Spleen (tissue), 11 donors: ENCODE results near the gene PRKCZ. TPM values are rescaled to one million over a fixed set of nuclear protein-coding genes. Genes with fewer than 3 reads are reported as not detected.

Source experiments
- DNase-seq: peaks from one replicate; pipeline ENCODE4 v3.0.0-alpha.2; 2020
- H3K27ac ChIP-seq, 8 donors: fragments of 200-600 bp; sonication (generic) in 7 of 8; 1 replicate in 4 of 8; 2 replicates in 4 of 8; pipeline versions ENCODE4 v1.5.0 to v1.8.0; 2016 to 2021; ENCODE audit warnings: inconsistent platforms in 4 of 8, mild to moderate bottlenecking in 4 of 8, moderate library complexity in 1 of 8
- H3K27me3 ChIP-seq, 7 donors: fragments of 200-600 bp; sonication (generic) in 6 of 7; replicated peaks in 1 of 7; 1 replicate in 4 of 7; 2 replicates in 3 of 7; pipeline versions ENCODE4 v1.5.0 to v1.8.0; 2016 to 2021; ENCODE audit warnings: inconsistent platforms in 3 of 7, mild to moderate bottlenecking in 1 of 7
- H3K36me3 ChIP-seq, 6 donors: fragments of 200-600 bp; sonication (generic) in 5 of 6; 1 replicate in 4 of 6; 2 replicates in 2 of 6; pipeline versions ENCODE4 v1.5.0 to v1.8.0; 2016 to 2021; ENCODE audit warnings: inconsistent platforms in 2 of 6
- H3K4me1 ChIP-seq, 6 donors: fragments of 200-600 bp; sonication (generic) in 5 of 6; 1 replicate in 3 of 6; 2 replicates in 3 of 6; pipeline versions ENCODE4 v1.5.0 to v1.8.0; 2016 to 2021; ENCODE audit warnings: inconsistent platforms in 3 of 6
- H3K4me3 ChIP-seq, 8 donors: fragments of 200-600 bp; sonication (generic) in 7 of 8; 1 replicate in 4 of 8; 2 replicates in 4 of 8; pipeline versions ENCODE4 v1.5.0 to v1.8.0; 2016 to 2021; ENCODE audit warnings: inconsistent platforms in 4 of 8, mild to moderate bottlenecking in 4 of 8, moderate library complexity in 2 of 8
- H3K9me3 ChIP-seq, 8 donors: fragments of 200-600 bp; sonication (generic) in 7 of 8; 1 replicate in 4 of 8; 2 replicates in 4 of 8; pipeline versions ENCODE4 v1.5.0 to v1.8.0; 2016 to 2021; ENCODE audit warnings: inconsistent platforms in 4 of 8
- CTCF ChIP-seq, 11 experiments: fragments of 200-600 bp in 7 of 11; fragments of 450-650 bp in 4 of 11; sonication (generic) in 4 of 11; IDR thresholded peaks in 8 of 11; conservative IDR thresholded peaks in 3 of 11; 1 replicate in 7 of 11; 2 replicates in 4 of 11; pipeline versions ENCODE4 v1.4.0 to v1.8.0; 2016 to 2021; ENCODE audit warnings: antibody characterized with exemption in 11 of 11, inconsistent platforms in 4 of 11, mild to moderate bottlenecking in 1 of 11
- POLR2A ChIP-seq, 3 donors: fragments of 450-650 bp; IDR thresholded peaks; one replicate each; pipeline ENCODE4 v1.5.1; 2017; ENCODE audit warnings: antibody characterized with exemption in 3 of 3, mild to moderate bottlenecking in 1 of 3
- POLR2AphosphoS5 ChIP-seq, 3 donors: sonication (generic); formaldehyde crosslinking; IDR thresholded peaks; one replicate each; pipeline ENCODE4 v1.5.1; 2017; ENCODE audit warnings: antibody characterized with exemption in 3 of 3
- WGBS, 5 donors: extraction: QIAGEN DNeasy Blood & Tissue Kit in 3 of 5; methylation state at CpG; one replicate each; pipeline versions ENCODE4 v1.1.5 to v1.1.7; 2013 to 2018; 5-methylcytosine and 5-hydroxymethylcytosine counted together
- intact Hi-C: fragments of 100-400 bp; cut with DNase I; formaldehyde crosslinking; loops from one replicate; pipeline ENCODE4 v1.15.0; 2023; ENCODE audit warnings: low total_unique reads
- polyA plus RNA-seq, 3 donors: library from polyadenylated mRNA; stranded (reverse); fragments of 200-250 nt; gene quantifications; one replicate each; pipeline ENCODE4 v1.2.1, GENCODE V29; 2013
- total RNA-seq, 7 donors: library from RNA; depleted of rRNA in 3 of 7; stranded (reverse); fragments of >200 nt in 3 of 7; fragmentation: NEBNext Ultra II Directional in 4 of 7; extraction: Animal tissue kit (Norgen Biotek cat#: 25700) in 4 of 7; gene quantifications; one replicate each; pipeline versions ENCODE4 v1.1.0 to v1.2.1, GENCODE V29; 2016 to 2021
- donor health status: healthy with polysubstance abuse.
- donor health status: DM: no; HTN: no; CAD: no; lungs with moderate emphysema.
- donor health status: DM: no; HTN: no; CAD: no.
- donor health status: Bipolar disorder and iron deficiency.
- donor health status: healthy.
- donor health status: DM: no; HTN: no; CAD: no.
- donor health status: DM: yes; HTN: yes; CAD: no.

The PRKCZ gene
- total and polyA plus RNA-seq, 10 donors, result 17.6 to 61.8 (median 34.0) TPM

GRCh38 chr1:2232255-2232915, 182.2 kb downstream of the PRKCZ start:
- H3K27me3 ChIP-seq, result no peaks in the 10 kb centered on the region
- peak; percentile 83 for DNase-seq
- peak overlapping the region; percentile 28 to 99 (median 84) for H3K27ac ChIP-seq
- intact Hi-C loops, result loop anchor here (10.0 kb wide), 1 partner anchor 62 kb away; no protein-coding TSS in a partner anchor
- H3K9me3 ChIP-seq, result no peaks in the 10 kb centered on the region
- TF ChIP-seq POLR2AphosphoS5 (IDR thresholded peaks at IDR 0.05), result peak in 2 of 3 donors; percentile 53 to 70
- TF ChIP-seq CTCF (IDR thresholded peaks at IDR 0.05 in 8 of 11, conservative IDR thresholded peaks at IDR 0.05 in 3 of 11), result no peak
- TF ChIP-seq POLR2A (IDR thresholded peaks at IDR 0.05), result no peak
- H3K4me3 ChIP-seq, result peak overlapping the region; percentile 0 to 90 (median 74)
- WGBS, 5 donors, result 46 to 59% (median 54%) methylated on average over 10 to 17 of the region's 17 CpGs
- no peaks in the 10 kb centered on the region for H3K36me3 ChIP-seq
- peaks cover 77 to 85% (median 83%) of the 10 kb centered on the region in 6 donors for H3K4me1 ChIP-seq

GRCh38 chr1:2232916-2233438, 182.8 kb downstream of the PRKCZ start:
- intact Hi-C loops, result loop anchor here (10.0 kb wide), 1 partner anchor 62 kb away; no protein-coding TSS in a partner anchor
- TF ChIP-seq CTCF (IDR thresholded peaks at IDR 0.05 in 8 of 11, conservative IDR thresholded peaks at IDR 0.05 in 3 of 11) (no peak), POLR2AphosphoS5 (IDR thresholded peaks at IDR 0.05) (peak in 1 of 3 donors; percentile 47), POLR2A (IDR thresholded peaks at IDR 0.05) (no peak)
- Histone ChIP-seq H3K4me3 (peak overlapping the region; percentile 0 to 90 (median 74)), H3K36me3 (no peaks in the 10 kb centered on the region), H3K9me3 (no peaks in the 10 kb centered on the region), H3K27me3 (no peaks in the 10 kb centered on the region), H3K27ac (peak overlapping the region; percentile 28 to 99 (median 86)), H3K4me1 (peaks cover 82 to 91% (median 89%) of the 10 kb centered on the region in 6 donors)
- 42 to 77% (median 54%) methylated on average over 21 to 23 of the region's 23 CpGs for WGBS, 5 donors
- peak; percentile 80 for DNase-seq

DNA sequence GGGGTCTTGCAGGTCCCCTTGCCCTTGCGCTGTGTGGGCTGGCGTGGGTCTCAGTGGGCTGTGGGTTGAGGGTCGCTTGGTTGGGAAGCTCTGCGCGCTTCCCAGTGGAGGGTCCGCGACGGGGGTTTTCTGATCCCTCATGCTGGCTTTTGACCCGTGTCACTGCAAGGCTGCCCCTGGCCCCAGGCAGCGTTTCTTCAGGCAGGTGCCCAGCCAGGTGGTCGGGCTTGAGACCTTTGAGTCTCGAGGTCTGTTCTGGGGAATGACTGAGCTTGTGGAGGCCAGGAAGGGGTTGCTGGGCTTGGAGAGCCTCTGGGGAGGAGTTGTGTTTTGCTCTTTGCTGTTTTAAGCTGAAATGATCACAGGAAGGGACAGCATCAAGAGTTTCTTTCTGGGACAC, 183.3 kb downstream of the PRKCZ start:
- DNase-seq, result peak; percentile 80
- H3K27ac ChIP-seq, result peak overlapping the region in 7 of 8 donors; percentile 79 to 99 (median 86)
- TF ChIP-seq POLR2A (IDR thresholded peaks at IDR 0.05) (no peak), POLR2AphosphoS5 (IDR thresholded peaks at IDR 0.05) (no peak), CTCF (IDR thresholded peaks at IDR 0.05 in 8 of 11, conservative IDR thresholded peaks at IDR 0.05 in 3 of 11) (no peak)
- H3K27me3 ChIP-seq, result no peaks in the 10 kb centered on the region
- H3K9me3 ChIP-seq, result no peaks in the 10 kb centered on the region
- intact Hi-C loops, result loop anchor here (10.0 kb wide), 1 partner anchor 61 kb away; no protein-coding TSS in a partner anchor
- peaks cover 87 to 96% (median 94%) of the 10 kb centered on the region in 6 donors for H3K4me1 ChIP-seq
- H3K4me3 ChIP-seq, result peak overlapping the region in 5 of 8 donors; percentile 17 to 90 (median 70)
- H3K36me3 ChIP-seq, result peaks cover 0 to 5% (median 0%) of the 10 kb centered on the region in 6 donors
- WGBS, 5 donors, result 47 to 72% (median 62%) methylated on average over 3 to 12 of the region's 12 CpGs
